Astrocyte (in vitro differentiated cells and primary cell): Measurements from ENCODE around the gene FAM184B.

Source experiments
- CTCF ChIP-seq: IDR thresholded peaks from 2 replicates; pipeline ENCODE4 v1.5.1; 2011; ENCODE audit warnings: low read depth, mild to moderate bottlenecking, inconsistent platforms, low read length, moderate library complexity; ENCODE audit not compliant: insufficient read depth
- EZH2 ChIP-seq: IDR thresholded peaks from 2 replicates; pipeline ENCODE4 v1.6.1; 2012; ENCODE audit warnings: mild to moderate bottlenecking, low read length, inconsistent platforms; ENCODE audit not compliant: insufficient read depth

- TF ChIP-seq CTCF (no peak), EZH2 (no peak)
Measured at GRCh38 chr4:17618926-17619325, 162.5 kb downstream of the FAM184B start.
